Kidney (tissue), 14 donors: ENCODE measurements around the gene CLHC1. TPM values are rescaled to one million over a fixed set of nuclear protein-coding genes. Genes with fewer than 3 reads are reported as not detected.
"Not testable (repeated sequence)": the region's sequence is repeated elsewhere in the genome, so short reads cannot be mapped to it uniquely, and the experiment has no call there.

Experiments used
- DNase-seq, 5 donors: peaks; one replicate each; pipeline ENCODE4 v3.0.0-alpha.2; 2013 to 2020
- FAIRE-seq: peaks from 2 replicates; lab custom pipeline; 2012; peaks lifted over from hg19 to GRCh38; lab: Jason Lieb, UNC
- H3K27ac ChIP-seq, 2 donors: one replicate each; pipeline ENCODE4 v1.7.0; 2013; ENCODE audit warnings: low read depth in 2 of 2, low read length in 2 of 2, inconsistent platforms in 1 of 2
- H3K27me3 ChIP-seq: one replicate; pipeline ENCODE4 v1.7.1; 2013; ENCODE audit warnings: low read length, inconsistent platforms; ENCODE audit not compliant: control insufficient read depth, insufficient read depth
- H3K36me3 ChIP-seq, 3 donors: one replicate each; pipeline versions ENCODE4 v1.7.0 to v1.7.1; 2013; ENCODE audit warnings: low read length in 3 of 3, control low read depth in 1 of 3, inconsistent platforms in 1 of 3; ENCODE audit not compliant: insufficient read depth in 3 of 3, control insufficient read depth in 2 of 3
- H3K4me1 ChIP-seq, 3 donors: one replicate each; pipeline versions ENCODE4 v1.7.0 to v1.7.1; 2013; ENCODE audit warnings: low read length in 3 of 3, inconsistent platforms in 1 of 3, low read depth in 1 of 3; ENCODE audit not compliant: control insufficient read depth in 2 of 3, insufficient read depth in 2 of 3
- H3K4me3 ChIP-seq, 3 donors: one replicate each; pipeline versions ENCODE4 v1.7.0 to v1.8.1; 2013; ENCODE audit warnings: low read length in 3 of 3, control low read depth in 1 of 3, inconsistent platforms in 1 of 3
- H3K9ac ChIP-seq, 3 donors: one replicate each; pipeline versions ENCODE4 v1.7.0 to v1.7.1; 2013; ENCODE audit warnings: low read length in 3 of 3, control low read depth in 1 of 3, inconsistent platforms in 1 of 3
- H3K9me3 ChIP-seq, 3 donors: one replicate each; pipeline versions ENCODE4 v1.7.0 to v1.7.1; 2013; ENCODE audit warnings: low read length in 3 of 3, control low read depth in 1 of 3, inconsistent platforms in 1 of 3; ENCODE audit not compliant: control insufficient read depth in 2 of 3, insufficient read depth in 1 of 3
- CTCF ChIP-seq: IDR thresholded peaks from 3 replicates; pipeline ENCODE4 v1.5.1; 2012; ENCODE audit warnings: mild to moderate bottlenecking, moderate library complexity, borderline replicate concordance; ENCODE audit not compliant: insufficient read depth; ENCODE audit errors: extremely low read depth
- intact Hi-C: fragments of 100-400 bp; cut with DNase I; formaldehyde crosslinking; loops from one replicate; pipeline ENCODE4 v1.11.1; 2022
- polyA plus RNA-seq: library from polyadenylated mRNA; stranded (reverse); fragments of 350-450 nt; fragmentation: Illumina TruSeq; extraction: RNeasy Lipid Tissue Mini Kit (QIAGEN cat#74804); gene quantifications from one replicate; pipeline ENCODE4 v1.2.3, GENCODE V29; 2014; ENCODE audit warnings: low read depth, low replicate concordance; ENCODE audit not compliant: insufficient read depth
- total RNA-seq: library from RNA; stranded (reverse); fragmentation: NEBNext Ultra II Directional; extraction: Animal tissue kit (Norgen Biotek cat#: 25700); gene quantifications from one replicate; pipeline ENCODE4 v1.2.1, GENCODE V29; 2021
- donor health status: control.
- donor health status: control.
- donor health status: control.
- donor health status: control.
- donor health status: control.
- donor health status: DM: yes; HTN: yes; CAD: no.
- donor health status: Normal renal cell carcinoma (clear cell type).

CLHC1 gene
- total and polyA plus RNA-seq, 2 donors from 2014 or later, result 8.3 to 14.0 TPM

GRCh38 chr2:55229221-55229620 lies 2.9 kb downstream of the CLHC1 start:
- Histone ChIP-seq H3K27me3 (no peaks in the 10 kb centered on the region), H3K9ac (no peak overlapping the region), H3K4me1 (peaks cover 0 to 5% (median under 1%) of the 10 kb centered on the region in 3 donors), H3K9me3 (no peaks in the 10 kb centered on the region), H3K4me3 (no peak overlapping the region), H3K36me3 (peaks cover 0 to 1% (median 0%) of the 10 kb centered on the region in 3 donors), H3K27ac (no peak overlapping the region)
- DNase-seq (no peak), FAIRE-seq (no peak)
- intact Hi-C loops, result no loop called here
- no peak for TF ChIP-seq CTCF

- FAIRE-seq, result no peak
- peaks cover 0 to 3% (median 0%) of the 10 kb centered on the region in 3 donors for H3K4me1 ChIP-seq
- intact Hi-C loops, result no loop called here
Measured at GRCh38 chr2:55228226-55228563, 3.9 kb downstream of the CLHC1 start.

GRCh38 chr2:55227437-55228225 lies 4.5 kb downstream of the CLHC1 start:
- H3K36me3 ChIP-seq, H3K4me1 ChIP-seq, DNase-seq, H3K27me3 ChIP-seq, FAIRE-seq, H3K9me3 ChIP-seq, H3K27ac ChIP-seq, intact Hi-C loops, H3K4me3 ChIP-seq, H3K9ac ChIP-seq: not testable (repeated sequence)

More at GRCh38 chr2:55228226-55228563, 3.9 kb downstream of the CLHC1 start:
- Histone ChIP-seq H3K9me3 (no peaks in the 10 kb centered on the region), H3K27ac (no peak overlapping the region), H3K4me3 (no peak overlapping the region), H3K36me3 (no peaks in the 10 kb centered on the region), H3K27me3 (no peaks in the 10 kb centered on the region), H3K9ac (no peak overlapping the region)
- DNase-seq, result no peak
- no peak for TF ChIP-seq CTCF

- no peak for FAIRE-seq
- Histone ChIP-seq H3K27me3 (no peaks in the 10 kb centered on the region), H3K27ac (no peak overlapping the region), H3K36me3 (no peaks in the 10 kb centered on the region), H3K9ac (no peak overlapping the region), H3K4me3 (no peak overlapping the region), H3K4me1 (peaks cover 0 to 3% (median 0%) of the 10 kb centered on the region in 3 donors), H3K9me3 (no peaks in the 10 kb centered on the region)
- intact Hi-C loops, result no loop called here
- no peak for TF ChIP-seq CTCF
- DNase-seq, result no peak
Measured at GRCh38 chr2:55225481-55226020, 6.5 kb downstream of the CLHC1 start.
